PC-3 (cell line): ENCODE results near the gene HOMEZ. TPM values are rescaled to one million over a fixed set of nuclear protein-coding genes. Genes with fewer than 3 reads are reported as not detected.

Source experiments
- ATAC-seq: fragments of 200-7000 bp; cut with Tn5 transposase; 2 replicates; pipeline ENCODE4 v1.9.1; 2020; ENCODE audit warnings: mild to moderate bottlenecking, moderate library complexity
- BruUV-seq: library from RNA; stranded (reverse); fragments of 400-500 nt; replicated peaks from 2 replicates; lab custom pipeline; 2021; lab: Mats Ljungman, UMichigan
- CTCF ChIA-PET: fragments of 300-600 bp; sonication (Branson Sonifier 250); formaldehyde crosslinking; loops from one replicate; lab custom pipeline; 2022; ENCODE audit warnings: antibody characterized with exemption; lab: Charles Lee
- POLR2A ChIA-PET: fragments of 300-600 bp; sonication (Branson Sonifier 250); formaldehyde crosslinking; loops from one replicate; lab custom pipeline; 2022; ENCODE audit warnings: antibody characterized with exemption; ENCODE audit not compliant: unreplicated experiment; lab: Charles Lee
- DNase-seq: peaks from one replicate; pipeline ENCODE4 v3.0.0-alpha.2; 2015
- H2AFZ ChIP-seq: fragments of 300-600 bp; sonication (generic); 2 replicates; pipeline ENCODE4 v1.6.0; 2016; ENCODE audit warnings: antibody characterized with exemption, low read length
- H3F3A ChIP-seq: fragments of 300-600 bp; sonication (generic); one replicate; pipeline ENCODE4 v1.6.0; 2017; ENCODE audit warnings: antibody characterized with exemption, low read length, control low read depth, mild to moderate bottlenecking; ENCODE audit not compliant: unreplicated experiment
- H3K27ac ChIP-seq: fragments of 300-600 bp; sonication (generic); 2 replicates; pipeline ENCODE4 v1.5.1; 2016; ENCODE audit warnings: mild to moderate bottlenecking, low read length
- H3K27me3 ChIP-seq: fragments of 300-600 bp; sonication (generic); 2 replicates; pipeline ENCODE4 v1.6.1; 2016; ENCODE audit warnings: low read length, mixed read lengths
- H3K36me3 ChIP-seq: fragments of 300-600 bp; sonication (generic); 2 replicates; pipeline ENCODE4 v1.6.1; 2016; ENCODE audit warnings: low read depth, mixed run types, low read length, mixed read lengths
- H3K4me1 ChIP-seq: fragments of 300-600 bp; sonication (generic); 2 replicates; pipeline ENCODE4 v1.5.1; 2016; ENCODE audit warnings: low read length; ENCODE audit not compliant: insufficient read depth
- H3K4me2 ChIP-seq: fragments of 300-600 bp; sonication (generic); 2 replicates; pipeline ENCODE4 v1.6.0; 2016; ENCODE audit warnings: low read length
- H3K4me3 ChIP-seq: fragments of 300-600 bp; sonication (generic); 2 replicates; pipeline ENCODE4 v1.5.1; 2016; ENCODE audit warnings: mild to moderate bottlenecking, low read length, mixed read lengths
- H3K79me2 ChIP-seq: fragments of 300-600 bp; sonication (generic); 2 replicates; pipeline ENCODE4 v1.6.1; 2017; ENCODE audit warnings: low read length, mixed read lengths
- H3K9ac ChIP-seq: fragments of 300-600 bp; sonication (generic); 2 replicates; pipeline ENCODE4 v1.6.0; 2016; ENCODE audit warnings: mild to moderate bottlenecking, low read length
- H3K9me2 ChIP-seq: fragments of 300-600 bp; sonication (generic); replicated peaks from 2 replicates; pipeline ENCODE4 v1.6.1; 2016; ENCODE audit warnings: mixed run types, low read length, mixed read lengths
- H3K9me3 ChIP-seq: fragments of 300-600 bp; sonication (generic); 2 replicates; pipeline ENCODE4 v1.6.1; 2016; ENCODE audit warnings: low read length, mixed read lengths
- H4K20me1 ChIP-seq: fragments of 300-600 bp; sonication (generic); 2 replicates; pipeline ENCODE4 v1.6.1; 2016; ENCODE audit warnings: low read length, mixed read lengths
- CTCF ChIP-seq: fragments of 300-600 bp; sonication (generic); conservative IDR thresholded peaks from 2 replicates; pipeline ENCODE4 v1.5.1; 2017; ENCODE audit warnings: antibody characterized with exemption, low read depth, mild to moderate bottlenecking, low read length
- EZH2 ChIP-seq: fragments of 300-600 bp; sonication (generic); IDR thresholded peaks from one replicate; pipeline ENCODE4 v1.6.1; 2017; ENCODE audit warnings: antibody characterized with exemption, mild to moderate bottlenecking, low read length; ENCODE audit not compliant: unreplicated experiment
- EZH2phosphoT487 ChIP-seq: fragments of 300-600 bp; sonication (generic); IDR thresholded peaks from 2 replicates; pipeline ENCODE4 v1.6.1; 2018; ENCODE audit warnings: mild to moderate bottlenecking, antibody characterized with exemption, low read length, borderline replicate concordance
- intact Hi-C: fragments of 100-400 bp; cut with micrococcal nuclease; formaldehyde crosslinking; loops from 2 replicates; pipeline ENCODE4 v1.9.0; 2023
- total RNA-seq: library from RNA; depleted of rRNA; stranded (reverse); fragments of >200 nt; gene quantifications from 2 replicates; pipeline ENCODE4 v1.2.3, GENCODE V29; 2014

Gene HOMEZ
- total RNA-seq, 1 experiment from 2014 or later, result 7.7 TPM

GRCh38 chr14:23259426-23259825, 26.5 kb downstream of the HOMEZ start:
- Histone ChIP-seq H3K79me2 (no peaks in the 10 kb centered on the region), H3K9ac (no peak overlapping the region), H3F3A (no peaks in the 10 kb centered on the region), H3K27ac (no peak overlapping the region), H3K36me3 (no peaks in the 10 kb centered on the region), H3K9me3 (no peaks in the 10 kb centered on the region), H3K9me2 (no peaks in the 10 kb centered on the region), H4K20me1 (no peaks in the 10 kb centered on the region), H3K4me3 (no peak overlapping the region), H3K4me2 (no peak overlapping the region), H3K27me3 (peaks cover 25% of the 10 kb centered on the region), H3K4me1 (no peaks in the 10 kb centered on the region), H2AFZ (no peak overlapping the region)
- CTCF ChIA-PET, result no interaction called here
- intact Hi-C loops, result no loop called here
- DNase-seq (no peak), ATAC-seq (no peak)
- POLR2A ChIA-PET, result interaction anchor here (0.5 kb wide), 1 partner anchor 306 kb away, joined by 4 read pairs; no protein-coding TSS in a partner anchor
- no peak for TF ChIP-seq EZH2phosphoT487
- no peak for TF ChIP-seq EZH2
- no peak for TF ChIP-seq CTCF
- BruUV-seq, result no TSS peak

- intact Hi-C loops, result no loop called here
- peaks cover 30% of the 10 kb centered on the region for H3K27me3 ChIP-seq
- POLR2A ChIA-PET, result interaction anchor here (0.7 kb wide), 1 partner anchor 57 kb away, joined by 3 read pairs; no protein-coding TSS in a partner anchor
- TF ChIP-seq EZH2, result no peak
- TF ChIP-seq EZH2phosphoT487, result no peak
- no peak for TF ChIP-seq CTCF
- H3K4me3 ChIP-seq, result no peak overlapping the region
- BruUV-seq, result no TSS peak
- no peaks in the 10 kb centered on the region for H3F3A ChIP-seq
- no peaks in the 10 kb centered on the region for H3K4me1 ChIP-seq
- CTCF ChIA-PET, result interaction anchor here (0.6 kb wide), 1 partner anchor 200 kb away, joined by 6 read pairs; no protein-coding TSS in a partner anchor
- no peaks in the 10 kb centered on the region for H3K9me2 ChIP-seq
- H3K4me2 ChIP-seq, result no peak overlapping the region
- no peaks in the 10 kb centered on the region for H3K9me3 ChIP-seq
- no peak overlapping the region for H2AFZ ChIP-seq
- H4K20me1 ChIP-seq, result no peaks in the 10 kb centered on the region
- H3K27ac ChIP-seq, result no peak overlapping the region
- H3K36me3 ChIP-seq, result no peaks in the 10 kb centered on the region
- H3K79me2 ChIP-seq, result no peaks in the 10 kb centered on the region
- ATAC-seq (no peak), DNase-seq (no peak)
- no peak overlapping the region for H3K9ac ChIP-seq
These were observed 27.7 kb downstream of the HOMEZ start for GRCh38 chr14:23258256-23258655.

GRCh38 chr14:23252420-23253333, 33.3 kb downstream of the HOMEZ start:
- DNase-seq, result no peak
- Histone ChIP-seq H4K20me1 (no peaks in the 10 kb centered on the region), H3K4me1 (no peaks in the 10 kb centered on the region), H3K4me2 (no peak overlapping the region), H3K27ac (no peak overlapping the region), H3F3A (no peaks in the 10 kb centered on the region), H3K36me3 (no peaks in the 10 kb centered on the region), H3K4me3 (no peak overlapping the region), H3K27me3 (peaks cover 17% of the 10 kb centered on the region), H3K79me2 (no peaks in the 10 kb centered on the region), H3K9ac (no peak overlapping the region), H3K9me3 (no peaks in the 10 kb centered on the region), H2AFZ (no peak overlapping the region), H3K9me2 (no peaks in the 10 kb centered on the region)
- TF ChIP-seq CTCF, result no peak
- no peak for TF ChIP-seq EZH2
- no peak for TF ChIP-seq EZH2phosphoT487
- intact Hi-C loops, result no loop called here
- ChIA-PET POLR2A (no interaction called here), CTCF (no interaction called here)
- BruUV-seq, result no TSS peak
- no peak for ATAC-seq
